Naive thymus-derived CD8-positive, alpha-beta T cell (primary cell): ENCODE results near the gene C8G. TPM values are rescaled to one million over a fixed set of nuclear protein-coding genes. Genes with fewer than 3 reads are reported as not detected.

Experiments used
- ATAC-seq, 2 donors: fragments of 150-1000 bp; cut with Tn5 transposase in 1 of 2; sonication (Bioruptor Pico), chemical (Tn5 transposase) in 1 of 2; 1 replicate in 1 of 2; 2 replicates in 1 of 2; pipeline ENCODE4 v1.10.0; 2021; ENCODE audit warnings: mild to moderate bottlenecking in 2 of 2, moderate library complexity in 2 of 2
- POLR2A ChIA-PET: fragments of 350-600 bp; sonication (Branson Sonifier 250); formaldehyde crosslinking; loops from one replicate; lab custom pipeline; 2021; ENCODE audit warnings: antibody characterized with exemption; lab: Charles Lee
- DNase-seq, 10 donors: peaks; one replicate each; pipeline versions ENCODE4 v3.0.0 to v3.0.0-alpha.2; 2020 to 2022
- H3K27ac Mint-ChIP-seq, 10 donors: one replicate each; pipeline ENCODE4 v1.8.0; 2020 to 2022; ENCODE audit warnings: mild to moderate bottlenecking in 10 of 10, mixed read lengths in 10 of 10, moderate library complexity in 4 of 10, inconsistent platforms in 1 of 10
- H3K27me3 Mint-ChIP-seq, 5 donors: one replicate each; pipeline ENCODE4 v1.8.0; 2021 to 2022; ENCODE audit warnings: mixed read lengths in 5 of 5
- H3K36me3 Mint-ChIP-seq, 3 donors: one replicate each; pipeline ENCODE4 v1.8.0; 2020 to 2022; ENCODE audit warnings: mixed read lengths in 3 of 3, mild to moderate bottlenecking in 2 of 3, inconsistent platforms in 1 of 3
- H3K4me1 Mint-ChIP-seq, 4 donors: one replicate each; pipeline ENCODE4 v1.8.0; 2021 to 2022; ENCODE audit warnings: mixed read lengths in 4 of 4
- H3K4me3 Mint-ChIP-seq, 10 donors: one replicate each; pipeline ENCODE4 v1.8.0; 2020 to 2022; ENCODE audit warnings: mild to moderate bottlenecking in 10 of 10, mixed read lengths in 10 of 10, moderate library complexity in 6 of 10, inconsistent platforms in 1 of 10
- H3K9me3 Mint-ChIP-seq, 9 donors: one replicate each; pipeline ENCODE4 v1.8.0; 2020 to 2022; ENCODE audit warnings: mixed read lengths in 9 of 9, mild to moderate bottlenecking in 3 of 9, inconsistent platforms in 1 of 9, moderate library complexity in 1 of 9
- polyA plus RNA-seq, 3 donors: library from polyadenylated mRNA; unstranded; fragments of 300-500 nt; fragmentation: Illumina TruSeq; gene quantifications; one replicate each; pipeline ENCODE4 v1.2.3, GENCODE V29; 2021
- total RNA-seq, 8 experiments: library from RNA in 2 of 8; stranded (reverse) in 2 of 8; gene quantifications; one replicate each; pipeline ENCODE4 v1.2.3 and lab custom pipeline; 2021 to 2026

The C8G gene
- total and polyA plus RNA-seq, 5 experiments from 2014 or later = 0.99 to 1.6 TPM; not detected in 3

DNA sequence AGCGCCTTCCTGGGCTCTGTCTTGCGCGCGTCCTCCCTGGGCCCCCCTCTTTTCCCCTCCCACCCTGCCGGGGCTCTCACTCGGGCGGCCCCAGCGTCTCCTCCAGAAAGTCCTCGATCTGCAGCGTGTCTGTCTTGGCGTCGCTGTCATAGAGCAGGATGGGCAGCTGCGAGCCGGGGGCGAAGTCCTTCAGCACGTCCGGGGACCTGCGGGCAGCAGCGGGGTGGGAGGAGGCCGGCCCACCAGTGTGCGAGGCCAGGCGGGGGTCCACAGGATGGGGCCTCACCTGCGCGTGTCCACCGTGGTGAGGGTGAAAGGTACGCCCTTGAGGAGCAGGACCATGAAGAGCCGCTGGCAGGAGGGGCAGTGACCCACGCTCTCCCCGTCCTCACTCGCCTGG lies 50.3 kb downstream of the C8G start:
- peak overlapping the region in 3 of 10 donors; percentile 24 to 48 (median 36) for H3K27ac Mint-ChIP-seq
- no peaks in the 10 kb centered on the region for H3K27me3 Mint-ChIP-seq
- peaks cover 0 to 5% (median 2%) of the 10 kb centered on the region in 3 donors for H3K36me3 Mint-ChIP-seq
- H3K4me3 Mint-ChIP-seq = peak overlapping the region in 4 of 10 donors; percentile 30 to 56 (median 45)
- H3K4me1 Mint-ChIP-seq = peaks cover 21 to 60% (median 58%) of the 10 kb centered on the region in 4 donors
- DNase-seq = no peak
- no peak for ATAC-seq
- no peaks in the 10 kb centered on the region for H3K9me3 Mint-ChIP-seq
- POLR2A ChIA-PET = interaction anchor here (1.0 to 9.3 kb wide), 13 partner anchors 10 to 205 kb away, joined by 3 to 113 read pairs (median 5); partner anchors contain the start of genes C8G, CCDC183, FBXW5 and FUT7

DNA sequence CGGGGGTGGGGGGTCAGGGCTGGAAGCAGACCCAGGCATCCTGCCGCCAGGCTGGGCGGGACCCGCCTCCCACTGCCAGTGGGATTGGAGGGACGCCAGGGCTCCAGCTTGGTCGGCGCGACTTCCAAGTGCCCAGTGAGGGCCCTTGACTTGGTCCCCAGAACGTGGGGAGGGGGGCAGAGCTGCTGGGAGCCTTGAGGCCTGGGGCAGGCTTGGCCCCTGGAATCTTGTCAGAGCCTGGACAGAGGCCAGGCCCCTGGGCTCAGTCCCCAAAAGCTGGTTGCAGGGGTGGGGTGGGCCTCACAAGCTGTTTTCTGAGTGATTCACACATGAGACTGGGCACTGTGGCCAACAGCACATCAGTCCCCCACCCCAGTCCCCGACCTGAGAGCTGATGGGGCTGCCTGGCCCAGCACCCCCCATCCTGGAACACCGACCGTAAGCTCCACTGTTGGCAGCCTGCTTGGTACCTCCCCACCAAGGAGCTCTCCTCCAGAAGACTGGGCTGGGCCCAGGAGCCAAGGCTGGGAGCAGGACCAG lies 50.8 kb downstream of the C8G start:
- peaks cover 20 to 63% (median 59%) of the 10 kb centered on the region in 4 donors for H3K4me1 Mint-ChIP-seq
- DNase-seq (no peak), ATAC-seq (no peak)
- H3K36me3 Mint-ChIP-seq = peaks cover 0 to 5% (median 2%) of the 10 kb centered on the region in 3 donors
- no peaks in the 10 kb centered on the region for H3K9me3 Mint-ChIP-seq
- POLR2A ChIA-PET = interaction anchor here (1.0 to 9.3 kb wide), 17 partner anchors 8 to 205 kb away, joined by 3 to 113 read pairs (median 4); partner anchors contain the start of genes C8G, CCDC183, FBXW5 and FUT7
- peak overlapping the region; percentile 60 to 87 (median 77) for H3K4me3 Mint-ChIP-seq
- peak overlapping the region; percentile 69 to 98 (median 90) for H3K27ac Mint-ChIP-seq
- H3K27me3 Mint-ChIP-seq = no peaks in the 10 kb centered on the region

Other genes starting within 250 kb of the C8G start
Only the 30 nearest of the 32 such genes appear.
- 1 to 10 TPM in 1 of 2 experiments, under 1 TPM in 1; 0.58 to 1.1 TPM for gene DIPK1B, start 232.7 kb upstream of the C8G start, total RNA-seq
- under 1 TPM in 1 of 3 donors, not detected in 2; 0.07 TPM for gene DIPK1B, start 232.7 kb upstream of the C8G start, polyA plus RNA-seq
- gene LCN10, start 202.3 kb upstream of the C8G start, total RNA-seq = 10 to 100 TPM; 11.0 to 11.1 TPM
- 1 to 10 TPM in 2 of 3 donors, under 1 TPM in 1; 0.60 to 6.6 (median 3.1) TPM for gene LCN10, start 202.3 kb upstream of the C8G start, polyA plus RNA-seq
- not detected for gene LCN6, start 196.7 kb upstream of the C8G start, total RNA-seq
- gene LCN6, start 196.7 kb upstream of the C8G start, polyA plus RNA-seq = not detected
- gene LCN8, start 187.0 kb upstream of the C8G start, total RNA-seq = 1 to 10 TPM; 1.4 to 2.6 TPM
- gene LCN8, start 187.0 kb upstream of the C8G start, polyA plus RNA-seq = not detected
- not detected for gene LCN15, start 180.7 kb upstream of the C8G start, total RNA-seq
- not detected for gene LCN15, start 180.7 kb upstream of the C8G start, polyA plus RNA-seq
- gene TMEM141, start 153.9 kb upstream of the C8G start, total RNA-seq = 10 to 100 TPM; 49.7 to 51.6 TPM
- 10 to 100 TPM; 34.2 to 40.5 (median 37.3) TPM for gene TMEM141, start 153.9 kb upstream of the C8G start, polyA plus RNA-seq
- gene CCDC183, start 148.9 kb upstream of the C8G start, total RNA-seq = 1 to 10 TPM; 1.4 to 2.3 TPM
- under 1 TPM in 1 of 3 donors, not detected in 2; 0.18 TPM for gene CCDC183, start 148.9 kb upstream of the C8G start, polyA plus RNA-seq
- 10 to 100 TPM; 72.3 to 74.5 TPM for gene RABL6, start 137.3 kb upstream of the C8G start, total RNA-seq
- 10 to 100 TPM; 11.6 to 17.2 (median 11.9) TPM for gene RABL6, start 137.3 kb upstream of the C8G start, polyA plus RNA-seq
- gene AJM1, start 102.8 kb upstream of the C8G start, total RNA-seq = 1 to 10 TPM; 1.3 TPM
- gene AJM1, start 102.8 kb upstream of the C8G start, polyA plus RNA-seq = under 1 TPM in 2 of 3 donors, not detected in 1; 0.05 to 0.10 TPM
- 10 to 100 TPM; 25.2 to 29.6 TPM for gene PHPT1, start 95.8 kb upstream of the C8G start, total RNA-seq
- gene PHPT1, start 95.8 kb upstream of the C8G start, polyA plus RNA-seq = 10 to 100 TPM; 82.6 to 98.1 (median 83.1) TPM
- 1 to 10 TPM; 6.3 to 7.5 TPM for gene MAMDC4, start 92.9 kb upstream of the C8G start, total RNA-seq
- gene MAMDC4, start 92.9 kb upstream of the C8G start, polyA plus RNA-seq = under 1 TPM in 2 of 3 donors, not detected in 1; 0.14 to 0.35 TPM
- gene EDF1, start 78.9 kb upstream of the C8G start, total RNA-seq = 100 to 1,000 TPM; 291 to 301 TPM
- 100 to 1,000 TPM; 319 to 403 (median 380) TPM for gene EDF1, start 78.9 kb upstream of the C8G start, polyA plus RNA-seq
- 10 to 100 TPM; 28.0 to 34.4 TPM for gene TRAF2, start 58.7 kb upstream of the C8G start, total RNA-seq
- gene TRAF2, start 58.7 kb upstream of the C8G start, polyA plus RNA-seq = 10 to 100 TPM in 2 of 3 donors, 1 to 10 TPM in 1; 7.9 to 24.4 (median 12.2) TPM
- gene FBXW5, start 505 bp upstream of the C8G start, total RNA-seq = 10 to 100 TPM; 93.1 TPM
- gene FBXW5, start 505 bp upstream of the C8G start, polyA plus RNA-seq = 10 to 100 TPM; 62.9 to 92.1 (median 83.7) TPM
- gene LCN12, start 7.0 kb downstream of the C8G start, total RNA-seq = 1 to 10 TPM; 2.6 to 2.7 TPM
- gene LCN12, start 7.0 kb downstream of the C8G start, polyA plus RNA-seq = not detected
- under 1 TPM in 1 of 2 experiments, not detected in 1; 0.58 TPM for gene PTGDS, start 32.3 kb downstream of the C8G start, total RNA-seq
- 1 to 10 TPM in 1 of 3 donors, under 1 TPM in 1, not detected in 1; 0.31 to 3.2 TPM for gene PTGDS, start 32.3 kb downstream of the C8G start, polyA plus RNA-seq
- gene LCNL1, start 37.8 kb downstream of the C8G start, total RNA-seq = under 1 TPM; 0.44 to 0.74 TPM
- gene LCNL1, start 37.8 kb downstream of the C8G start, polyA plus RNA-seq = not detected
- 100 to 1,000 TPM; 129 to 137 TPM for gene PAXX, start 47.2 kb downstream of the C8G start, total RNA-seq
- gene PAXX, start 47.2 kb downstream of the C8G start, polyA plus RNA-seq = 100 to 1,000 TPM; 104 to 119 (median 112) TPM
- gene CLIC3, start 51.3 kb downstream of the C8G start, total RNA-seq = 10 to 100 TPM; 11.1 to 13.5 TPM
- 10 to 100 TPM in 2 of 3 donors, 1 to 10 TPM in 1; 7.0 to 30.2 (median 16.9) TPM for gene CLIC3, start 51.3 kb downstream of the C8G start, polyA plus RNA-seq
- gene ABCA2, start 83.0 kb downstream of the C8G start, total RNA-seq = 10 to 100 TPM; 37.0 to 41.5 TPM
- gene ABCA2, start 83.0 kb downstream of the C8G start, polyA plus RNA-seq = 1 to 10 TPM; 3.9 to 9.4 (median 4.7) TPM
- under 1 TPM in 1 of 2 experiments, not detected in 1; 0.13 TPM for gene FUT7, start 86.8 kb downstream of the C8G start, total RNA-seq
- 1 to 10 TPM; 1.2 to 1.6 (median 1.6) TPM for gene FUT7, start 86.8 kb downstream of the C8G start, polyA plus RNA-seq
- 1 to 10 TPM; 2.8 to 4.3 TPM for gene NPDC1, start 100.9 kb downstream of the C8G start, total RNA-seq
- 1 to 10 TPM; 2.1 to 9.3 (median 4.2) TPM for gene NPDC1, start 100.9 kb downstream of the C8G start, polyA plus RNA-seq
- gene ENTPD2, start 108.8 kb downstream of the C8G start, total RNA-seq = not detected
- gene ENTPD2, start 108.8 kb downstream of the C8G start, polyA plus RNA-seq = not detected
- under 1 TPM; 0.27 to 0.44 TPM for gene SAPCD2, start 125.3 kb downstream of the C8G start, total RNA-seq
- under 1 TPM in 2 of 3 donors, not detected in 1; 0.23 to 0.27 TPM for gene SAPCD2, start 125.3 kb downstream of the C8G start, polyA plus RNA-seq
- 10 to 100 TPM; 25.2 to 28.7 TPM for gene UAP1L1, start 132.3 kb downstream of the C8G start, total RNA-seq
- 1 to 10 TPM; 2.3 to 7.8 (median 2.8) TPM for gene UAP1L1, start 132.3 kb downstream of the C8G start, polyA plus RNA-seq
- gene MAN1B1, start 141.7 kb downstream of the C8G start, total RNA-seq = 10 to 100 TPM; 66.9 to 73.2 TPM
- gene MAN1B1, start 141.7 kb downstream of the C8G start, polyA plus RNA-seq = 10 to 100 TPM; 30.6 to 46.6 (median 38.3) TPM
- 100 to 1,000 TPM; 278 to 298 TPM for gene DPP7, start 169.5 kb downstream of the C8G start, total RNA-seq
- gene DPP7, start 169.5 kb downstream of the C8G start, polyA plus RNA-seq = 100 to 1,000 TPM in 2 of 3 donors, 10 to 100 TPM in 1; 98.7 to 126 (median 121) TPM
- not detected for gene GRIN1, start 193.9 kb downstream of the C8G start, total RNA-seq
- not detected for gene GRIN1, start 193.9 kb downstream of the C8G start, polyA plus RNA-seq
- gene LRRC26, start 224.8 kb downstream of the C8G start, total RNA-seq = not detected
- gene LRRC26, start 224.8 kb downstream of the C8G start, polyA plus RNA-seq = not detected
- gene TMEM210, start 226.8 kb downstream of the C8G start, total RNA-seq = not detected
- not detected for gene TMEM210, start 226.8 kb downstream of the C8G start, polyA plus RNA-seq